ENCODE measurements around the gene CLIC6. TPM values are rescaled to one million over a fixed set of nuclear protein-coding genes. Genes with fewer than 3 reads are reported as not detected.

Gene CLIC6
- polyA plus RNA-seq, 1 experiment: not detected

- Histone ChIP-seq H3K27ac (ENCODE audit: low read depth, low read length) (no peak overlapping the region), H3K4me3 (ENCODE audit: low read depth, low read length) (no peak overlapping the region), H3K27me3 (ENCODE audit: control insufficient read depth, insufficient read depth, low read length) (no peaks in the 10 kb centered on the region), H3K9me3 (ENCODE audit: control insufficient read depth, insufficient read depth, low read length) (no peaks in the 10 kb centered on the region; the same call in 1 of the 2 replicates)
- DNase-seq (ENCODE audit: low read depth, low spot score): no peak
- no peak for TF ChIP-seq CTCF (IDR thresholded peaks at IDR 0.05; ENCODE audit: low read depth, low read length)
- ChIA-PET POLR2A (no interaction called here), CTCF (no interaction called here)
Observed at GRCh38 chr21:34705011-34705410, 36.2 kb downstream of the CLIC6 start.

DNA sequence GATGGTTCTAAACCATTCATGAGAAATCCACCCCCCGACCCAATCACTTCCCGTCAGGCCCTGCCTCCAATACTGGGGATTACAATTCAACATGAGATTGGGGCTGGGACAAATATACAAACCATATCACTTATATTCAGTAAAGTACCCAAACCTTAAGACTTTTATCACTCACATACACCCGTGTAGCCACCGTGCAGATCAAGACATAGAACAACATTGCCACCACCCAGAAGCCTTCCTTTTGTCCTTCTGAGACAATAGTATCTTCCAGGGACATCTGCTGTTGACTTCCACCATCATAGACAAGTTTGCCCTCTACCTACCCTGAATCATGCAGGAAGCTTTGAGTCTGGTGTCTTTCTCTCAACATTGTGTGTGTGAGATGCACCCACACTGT is 37.5 kb downstream of the CLIC6 start:
- no peak for TF ChIP-seq CTCF (IDR thresholded peaks at IDR 0.05; ENCODE audit: low read depth, low read length)
- H3K9me3 ChIP-seq (ENCODE audit: control insufficient read depth, insufficient read depth, low read length): no peaks in the 10 kb centered on the region; the same call in 1 of the 2 replicates
- ChIA-PET CTCF (interaction anchor here (1.0 kb wide), 1 partner anchor 13 kb away, joined by 3 read pairs; no protein-coding TSS in a partner anchor), POLR2A (no interaction called here)
- no peak for DNase-seq (ENCODE audit: low read depth, low spot score)
- H3K4me3 ChIP-seq (ENCODE audit: low read depth, low read length): no peak overlapping the region
- H3K27me3 ChIP-seq (ENCODE audit: control insufficient read depth, insufficient read depth, low read length): no peaks in the 10 kb centered on the region
- H3K27ac ChIP-seq (ENCODE audit: low read depth, low read length): no peak overlapping the region

- no peak for DNase-seq (ENCODE audit: low read depth, low spot score)
- TF ChIP-seq CTCF (IDR thresholded peaks at IDR 0.05; ENCODE audit: low read depth, low read length): no peak
- Histone ChIP-seq H3K27me3 (ENCODE audit: control insufficient read depth, insufficient read depth, low read length) (no peaks in the 10 kb centered on the region), H3K4me3 (ENCODE audit: low read depth, low read length) (no peak overlapping the region), H3K9me3 (ENCODE audit: control insufficient read depth, insufficient read depth, low read length) (no peaks in the 10 kb centered on the region), H3K27ac (ENCODE audit: low read depth, low read length) (no peak overlapping the region)
- POLR2A ChIA-PET: no interaction called here
- CTCF ChIA-PET: interaction anchor here (2.8 kb wide), 1 partner anchor 15 kb away, joined by 10 read pairs; no protein-coding TSS in a partner anchor
Observed at GRCh38 chr21:34707876-34708325, 39.1 kb downstream of the CLIC6 start.

GRCh38 chr21:34713621-34714020 is 44.8 kb downstream of the CLIC6 start:
- no peaks in the 10 kb centered on the region for H3K9me3 ChIP-seq (ENCODE audit: control insufficient read depth, insufficient read depth, low read length)
- peaks cover 4% of the 10 kb centered on the region for H3K27me3 ChIP-seq (ENCODE audit: control insufficient read depth, insufficient read depth, low read length)
- H3K4me3 ChIP-seq (ENCODE audit: low read depth, low read length): no peak overlapping the region
- ChIA-PET POLR2A (no interaction called here), CTCF (interaction anchor here (0.7 kb wide), 1 partner anchor 21 kb away, joined by 3 read pairs; no protein-coding TSS in a partner anchor)
- TF ChIP-seq CTCF (IDR thresholded peaks at IDR 0.05; ENCODE audit: low read depth, low read length): no peak
- DNase-seq (ENCODE audit: low read depth, low spot score): no peak
- no peak overlapping the region for H3K27ac ChIP-seq (ENCODE audit: low read depth, low read length)

DNA sequence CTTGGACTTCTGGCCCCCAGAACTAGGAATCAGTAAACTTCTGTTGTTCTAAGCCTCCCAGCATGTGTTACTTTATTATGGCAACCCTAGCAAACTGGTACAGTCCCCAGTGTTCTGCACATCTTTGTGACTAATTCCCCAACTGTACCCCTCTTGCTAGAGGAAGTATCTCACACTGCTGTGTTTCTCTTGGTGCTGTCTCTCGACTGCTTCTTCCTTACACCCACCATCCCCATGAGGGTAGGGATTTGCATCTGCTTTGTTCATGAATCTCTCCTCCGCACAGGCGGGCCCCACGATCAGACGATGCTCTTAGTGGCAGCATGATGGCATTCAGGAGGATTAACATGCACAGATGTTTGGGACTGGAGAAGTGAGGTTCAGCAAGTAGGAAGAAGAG is 46.7 kb downstream of the CLIC6 start:
- no peak overlapping the region for H3K27ac ChIP-seq (ENCODE audit: low read depth, low read length)
- peaks cover 4% of the 10 kb centered on the region for H3K27me3 ChIP-seq (ENCODE audit: control insufficient read depth, insufficient read depth, low read length)
- POLR2A ChIA-PET: no interaction called here
- no peak for TF ChIP-seq CTCF (IDR thresholded peaks at IDR 0.05; ENCODE audit: low read depth, low read length)
- no peak for DNase-seq (ENCODE audit: low read depth, low spot score)
- CTCF ChIA-PET: no interaction called here
- H3K4me3 ChIP-seq (ENCODE audit: low read depth, low read length): no peak overlapping the region
- H3K9me3 ChIP-seq (ENCODE audit: control insufficient read depth, insufficient read depth, low read length): no peaks in the 10 kb centered on the region

All from AG04450 (cell line).